Body of pancreas (tissue), 4 donors: ENCODE data around the gene APRT.

Experiments
- POLR2A ChIP-seq, 3 donors: fragments of 450-650 bp; IDR thresholded peaks; one replicate each; pipeline ENCODE4 v1.6.1; 2016; ENCODE audit warnings: antibody characterized with exemption in 3 of 3, mild to moderate bottlenecking in 2 of 3
- TF ChIP-seq, protein P1 (sequence below), 7 experiments: fragments of 450-650 bp in 4 of 7; fragments of 200-600 bp in 3 of 7; sonication (generic) in 3 of 7; IDR thresholded peaks; one replicate each; pipeline ENCODE4 v1.5.1; 2016 to 2019; ENCODE audit warnings: antibody characterized with exemption in 7 of 7

DNA sequence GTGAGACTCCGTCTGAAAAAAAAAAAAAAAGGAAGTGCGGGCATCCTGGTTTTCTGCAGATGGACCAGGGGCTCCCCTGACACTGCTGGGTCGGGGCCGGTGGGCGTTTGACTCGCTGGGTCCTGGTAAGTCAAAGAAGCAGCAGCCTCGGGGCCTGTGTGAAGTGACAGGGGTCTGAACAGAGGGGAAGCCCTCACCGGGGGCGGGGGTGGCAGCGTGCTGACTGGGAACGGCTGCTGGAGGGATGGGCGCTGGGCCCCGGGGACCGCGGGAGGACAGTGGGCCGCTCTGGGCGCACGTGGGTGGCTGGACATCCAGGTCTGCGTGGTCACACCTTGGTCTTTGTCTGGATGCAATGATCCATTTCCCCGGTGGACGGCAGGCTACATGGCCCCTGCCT is 36.8 kb upstream of the APRT start:
- TF ChIP-seq, protein P1, sequence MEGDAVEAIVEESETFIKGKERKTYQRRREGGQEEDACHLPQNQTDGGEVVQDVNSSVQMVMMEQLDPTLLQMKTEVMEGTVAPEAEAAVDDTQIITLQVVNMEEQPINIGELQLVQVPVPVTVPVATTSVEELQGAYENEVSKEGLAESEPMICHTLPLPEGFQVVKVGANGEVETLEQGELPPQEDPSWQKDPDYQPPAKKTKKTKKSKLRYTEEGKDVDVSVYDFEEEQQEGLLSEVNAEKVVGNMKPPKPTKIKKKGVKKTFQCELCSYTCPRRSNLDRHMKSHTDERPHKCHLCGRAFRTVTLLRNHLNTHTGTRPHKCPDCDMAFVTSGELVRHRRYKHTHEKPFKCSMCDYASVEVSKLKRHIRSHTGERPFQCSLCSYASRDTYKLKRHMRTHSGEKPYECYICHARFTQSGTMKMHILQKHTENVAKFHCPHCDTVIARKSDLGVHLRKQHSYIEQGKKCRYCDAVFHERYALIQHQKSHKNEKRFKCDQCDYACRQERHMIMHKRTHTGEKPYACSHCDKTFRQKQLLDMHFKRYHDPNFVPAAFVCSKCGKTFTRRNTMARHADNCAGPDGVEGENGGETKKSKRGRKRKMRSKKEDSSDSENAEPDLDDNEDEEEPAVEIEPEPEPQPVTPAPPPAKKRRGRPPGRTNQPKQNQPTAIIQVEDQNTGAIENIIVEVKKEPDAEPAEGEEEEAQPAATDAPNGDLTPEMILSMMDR (IDR thresholded peaks at IDR 0.05), result no peak
- TF ChIP-seq POLR2A (IDR thresholded peaks at IDR 0.05), result no peak
